Left lung (tissue), 10 donors: ENCODE results near the gene THEMIS2. TPM values are rescaled to one million over a fixed set of nuclear protein-coding genes. Genes with fewer than 3 reads are reported as not detected.

Experiments
- ATAC-seq: fragments of 200-7000 bp; cut with Tn5 transposase; one replicate; pipeline ENCODE4 v1.9.1; 2020; ENCODE audit warnings: moderate library complexity
- DNase-seq, 4 donors: peaks; one replicate each; pipeline ENCODE4 v3.0.0-alpha.2; 2013 to 2020
- H3K27ac ChIP-seq, 2 donors: fragments of 200-600 bp; sonication (generic) in 1 of 2; one replicate each; pipeline versions ENCODE4 v1.5.0 to v1.8.0; 2020 to 2021
- H3K27me3 ChIP-seq, 2 donors: fragments of 200-600 bp; sonication (generic) in 1 of 2; one replicate each; pipeline versions ENCODE4 v1.5.0 to v1.8.0; 2020 to 2021
- H3K36me3 ChIP-seq, 2 donors: fragments of 200-600 bp; sonication (generic) in 1 of 2; one replicate each; pipeline versions ENCODE4 v1.5.0 to v1.8.0; 2020 to 2021
- H3K4me1 ChIP-seq, 2 donors: fragments of 200-600 bp; one replicate each; pipeline ENCODE4 v1.8.0; 2021
- H3K4me3 ChIP-seq, 2 donors: fragments of 200-600 bp; sonication (generic) in 1 of 2; one replicate each; pipeline versions ENCODE4 v1.5.0 to v1.8.0; 2020 to 2021; ENCODE audit warnings: mild to moderate bottlenecking in 1 of 2
- H3K9me3 ChIP-seq, 2 donors: fragments of 200-600 bp; sonication (generic) in 1 of 2; one replicate each; pipeline versions ENCODE4 v1.5.0 to v1.8.0; 2020 to 2021
- CTCF ChIP-seq, 2 donors: fragments of 200-600 bp; sonication (generic) in 1 of 2; IDR thresholded peaks; one replicate each; pipeline versions ENCODE4 v1.5.0 to v1.8.0; 2021; ENCODE audit warnings: antibody characterized with exemption in 2 of 2
- intact Hi-C, 2 donors: fragments of 100-400 bp; cut with DNase I; formaldehyde crosslinking; loops; one replicate each; pipeline versions ENCODE4 v1.11.2 to v1.14.2; 2022
- polyA plus RNA-seq, 6 donors: library from polyadenylated mRNA; unstranded; fragments of 120-200 nt; gene quantifications; one replicate each; pipeline ENCODE4 v1.2.1, GENCODE V29; 2013; ENCODE audit not compliant: insufficient read length in 6 of 6
- total RNA-seq, 2 donors: library from RNA; stranded (reverse); fragmentation: NEBNext Ultra II Directional; extraction: Animal tissue kit (Norgen Biotek cat#: 25700); gene quantifications; one replicate each; pipeline ENCODE4 v1.2.1, GENCODE V29; 2021
- donor health status: DM: no; HTN: yes; CAD: no.
- donor health status: DM: no; HTN: no; CAD: no.

The THEMIS2 gene
- total and polyA plus RNA-seq, 8 donors, result 5.7 to 110 (median 7.1) TPM

DNA sequence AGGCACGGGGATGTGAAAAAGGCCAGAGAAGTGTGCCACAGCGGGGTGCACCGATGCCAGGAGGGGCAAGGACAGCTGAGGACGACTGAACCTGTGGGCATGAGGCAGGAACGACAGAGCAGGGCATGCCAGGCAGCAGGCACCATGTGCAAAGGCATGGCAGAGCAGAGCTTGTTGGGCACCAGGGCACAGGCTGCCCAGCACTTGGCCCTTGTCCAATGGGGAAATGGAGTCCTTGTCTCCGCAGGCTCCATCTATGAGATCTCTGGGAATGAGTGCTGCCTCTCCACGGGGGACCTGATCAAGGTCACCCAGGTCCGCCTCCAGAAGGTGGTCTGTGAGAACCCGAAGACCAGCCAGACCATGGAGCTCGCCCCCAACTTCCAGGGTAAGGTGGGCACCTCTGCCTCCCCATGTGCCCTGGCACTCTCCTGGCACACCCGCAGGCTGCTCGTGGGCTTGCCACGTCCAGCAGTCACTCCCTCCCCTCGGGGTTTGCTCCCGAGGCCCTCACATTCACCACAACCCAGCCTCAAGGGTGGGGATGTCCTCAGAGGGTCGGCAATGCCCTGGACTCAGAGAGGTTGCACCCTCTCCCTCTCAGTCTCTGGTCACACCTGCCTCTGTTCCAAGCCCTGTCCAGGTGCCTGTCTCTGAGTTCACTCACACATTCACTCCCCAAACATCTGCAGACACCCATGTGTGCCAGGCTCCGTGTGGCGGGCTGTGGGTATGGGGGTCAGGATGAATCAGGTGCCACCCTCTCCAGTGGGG lies 4.2 kb downstream of the THEMIS2 start:
- peak in 1 of 4 donors; percentile 35 for DNase-seq
- peak overlapping the region; percentile 33 to 92 for H3K27ac ChIP-seq
- H3K36me3 ChIP-seq, result peaks cover 0 to 56% of the 10 kb centered on the region in 2 donors
- no peak for TF ChIP-seq CTCF (IDR thresholded peaks at IDR 0.05)
- H3K27me3 ChIP-seq, result no peaks in the 10 kb centered on the region
- peaks cover 0 to 59% of the 10 kb centered on the region in 2 donors for H3K4me1 ChIP-seq
- H3K9me3 ChIP-seq, result no peaks in the 10 kb centered on the region
- ATAC-seq, result no peak
- intact Hi-C loops, result no loop called here
- H3K4me3 ChIP-seq, result peak overlapping the region in 1 of 2 donors; percentile 63

- H3K27ac ChIP-seq, result peak overlapping the region in 1 of 2 donors; percentile 57
- H3K27me3 ChIP-seq, result no peaks in the 10 kb centered on the region
- H3K4me3 ChIP-seq, result no peak overlapping the region
- peaks cover 0 to 61% of the 10 kb centered on the region in 2 donors for H3K36me3 ChIP-seq
- intact Hi-C loops, result no loop called here
- no peaks in the 10 kb centered on the region for H3K9me3 ChIP-seq
- DNase-seq (no peak), ATAC-seq (no peak)
- H3K4me1 ChIP-seq, result peaks cover 0 to 59% of the 10 kb centered on the region in 2 donors
- no peak for TF ChIP-seq CTCF (IDR thresholded peaks at IDR 0.05)
Observed at GRCh38 chr1:27877115-27877416, 4.7 kb downstream of the THEMIS2 start.

GRCh38 chr1:27878039-27878438 lies 5.7 kb downstream of the THEMIS2 start:
- Histone ChIP-seq H3K36me3 (peaks cover 0 to 71% of the 10 kb centered on the region in 2 donors), H3K27me3 (no peaks in the 10 kb centered on the region), H3K9me3 (no peaks in the 10 kb centered on the region), H3K4me3 (no peak overlapping the region), H3K27ac (peak overlapping the region in 1 of 2 donors; percentile 57), H3K4me1 (peaks cover 0 to 68% of the 10 kb centered on the region in 2 donors)
- ATAC-seq (no peak), DNase-seq (no peak)
- no peak for TF ChIP-seq CTCF (IDR thresholded peaks at IDR 0.05)
- intact Hi-C loops, result no loop called here

GRCh38 chr1:27878787-27879335 lies 6.5 kb downstream of the THEMIS2 start:
- DNase-seq (no peak), ATAC-seq (no peak)
- H3K27ac ChIP-seq, result peak overlapping the region in 1 of 2 donors; percentile 57
- no peaks in the 10 kb centered on the region for H3K9me3 ChIP-seq
- H3K4me1 ChIP-seq, result peaks cover 0 to 76% of the 10 kb centered on the region in 2 donors
- no peaks in the 10 kb centered on the region for H3K27me3 ChIP-seq
- H3K4me3 ChIP-seq, result no peak overlapping the region
- intact Hi-C loops, result no loop called here
- peaks cover 0 to 79% of the 10 kb centered on the region in 2 donors for H3K36me3 ChIP-seq
- no peak for TF ChIP-seq CTCF (IDR thresholded peaks at IDR 0.05)

DNA sequence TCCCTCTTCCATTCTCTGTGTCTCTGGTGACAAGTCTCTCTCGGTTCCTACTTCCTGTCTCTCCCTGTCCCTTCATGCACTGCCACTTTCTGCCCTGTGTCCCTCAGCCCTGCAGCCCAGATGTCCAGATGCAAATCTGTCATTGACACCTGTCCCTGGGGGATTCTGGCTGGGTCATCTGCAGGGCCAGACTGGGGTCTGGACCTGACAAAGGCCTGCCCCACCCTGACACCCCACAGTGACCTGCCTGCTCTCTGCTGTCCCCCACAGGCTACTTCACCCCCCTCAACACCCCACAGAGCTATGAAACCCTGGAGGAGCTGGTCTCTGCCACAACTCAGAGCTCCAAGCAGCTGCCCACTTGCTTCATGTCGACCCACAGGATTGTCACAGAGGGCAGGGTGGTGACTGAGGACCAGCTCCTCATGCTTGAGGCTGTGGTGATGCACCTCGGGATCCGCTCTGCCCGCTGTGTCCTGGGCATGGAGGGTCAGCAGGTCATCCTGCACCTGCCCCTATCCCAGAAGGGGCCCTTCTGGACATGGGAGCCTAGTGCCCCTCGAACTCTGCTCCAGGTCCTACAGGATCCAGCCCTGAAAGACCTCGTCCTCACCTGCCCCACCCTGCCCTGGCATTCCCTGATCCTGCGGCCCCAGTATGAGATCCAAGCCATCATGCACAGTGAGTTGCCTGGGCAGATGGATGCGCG lies 7.2 kb downstream of the THEMIS2 start:
- no peak for ATAC-seq
- Histone ChIP-seq H3K27me3 (no peaks in the 10 kb centered on the region), H3K4me3 (no peak overlapping the region), H3K27ac (peak overlapping the region in 1 of 2 donors; percentile 57), H3K4me1 (peaks cover 0 to 83% of the 10 kb centered on the region in 2 donors), H3K9me3 (no peaks in the 10 kb centered on the region), H3K36me3 (peaks cover 0 to 86% of the 10 kb centered on the region in 2 donors)
- DNase-seq, result peak in 1 of 4 donors; percentile 45
- no peak for TF ChIP-seq CTCF (IDR thresholded peaks at IDR 0.05)
- intact Hi-C loops, result no loop called here
